A549 (cell line): ENCODE data around the gene KRT7. TPM values are rescaled to one million over a fixed set of nuclear protein-coding genes. Genes with fewer than 3 reads are reported as not detected.
A peak's percentile ranks its signal among the peaks of the same experiment; 100 is the strongest.

ENCODE experiments used
- ATOH8 ChIP-seq: fragments of 250-450 bp; sonication (Bioruptor Pico); IDR thresholded peaks from 2 replicates; pipeline ENCODE4 v1.5.0; 2020; ENCODE audit warnings: low read depth, mild to moderate bottlenecking, moderate library complexity
- CBX2 ChIP-seq: fragments of 200-600 bp; sonication (generic); IDR thresholded peaks from 2 replicates; pipeline ENCODE4 v1.6.1; 2016; ENCODE audit warnings: low read depth, mild to moderate bottlenecking, borderline replicate concordance
- CEBPB ChIP-seq, 2 experiments: fragments of >200 bp in 1 of 2; sonication (Bioruptor Twin) in 1 of 2; formaldehyde crosslinking in 1 of 2; IDR thresholded peaks; 2 replicates each; pipeline ENCODE4 v1.6.1; 2012 to 2016
- CHD2 ChIP-seq: fragments of 150-350 bp; IDR thresholded peaks from 2 replicates; pipeline ENCODE4 v1.6.1; 2014; ENCODE audit warnings: low read length; ENCODE audit not compliant: partially characterized antibody
- EP300 ChIP-seq, 2 experiments: fragments of >200 bp; sonication (Bioruptor Twin); formaldehyde crosslinking; IDR thresholded peaks; 2 replicates in 1 of 2; 3 replicates in 1 of 2; pipeline ENCODE4 v1.6.1; 2016 to 2017
- ESRRA ChIP-seq: fragments of 150-350 bp; IDR thresholded peaks from 2 replicates; pipeline ENCODE4 v1.6.1; 2014; ENCODE audit warnings: mild to moderate bottlenecking, low read length, borderline replicate concordance
- FOSB ChIP-seq: fragments of 250-450 bp; sonication (Bioruptor Pico); IDR thresholded peaks from 2 replicates; pipeline ENCODE4 v1.5.0; 2020; ENCODE audit warnings: mild to moderate bottlenecking, moderate library complexity
- FOSL2 ChIP-seq, 2 experiments: fragments of 450-650 bp in 1 of 2; fragments of >200 bp in 1 of 2; sonication (Bioruptor Twin) in 1 of 2; formaldehyde crosslinking; IDR thresholded peaks; 2 replicates each; pipeline versions ENCODE4 v1.5.0 to v1.6.1; 2016 to 2020; ENCODE audit warnings: mild to moderate bottlenecking in 1 of 2, moderate library complexity in 1 of 2
- FOXS1 ChIP-seq: fragments of 250-450 bp; sonication (Bioruptor Pico); IDR thresholded peaks from 2 replicates; pipeline ENCODE4 v1.5.0; 2020; ENCODE audit warnings: mild to moderate bottlenecking, moderate library complexity
- GATA3 ChIP-seq: IDR thresholded peaks from 2 replicates; pipeline ENCODE4 v1.6.1; 2012; ENCODE audit warnings: borderline replicate concordance
- HES2 ChIP-seq: fragments of >200 bp; sonication (Bioruptor Twin); formaldehyde crosslinking; IDR thresholded peaks from 2 replicates; pipeline ENCODE4 v1.6.1; 2016
- HOXA7 ChIP-seq: fragments of 250-450 bp; sonication (Bioruptor Pico); IDR thresholded peaks from 2 replicates; pipeline ENCODE4 v1.5.0; 2020; ENCODE audit warnings: mild to moderate bottlenecking, moderate library complexity
- HOXB5 ChIP-seq: fragments of 250-450 bp; sonication (Bioruptor Pico); IDR thresholded peaks from 2 replicates; pipeline ENCODE4 v1.5.0; 2020; ENCODE audit warnings: mild to moderate bottlenecking, moderate library complexity
- JUN ChIP-seq, 2 experiments: fragments of >200 bp; sonication (Bioruptor Twin); formaldehyde crosslinking; IDR thresholded peaks; 2 replicates in 1 of 2; 3 replicates in 1 of 2; pipeline ENCODE4 v1.6.1; 2016 to 2017
- JUNB ChIP-seq: fragments of >200 bp; sonication (Bioruptor Twin); formaldehyde crosslinking; IDR thresholded peaks from 2 replicates; pipeline ENCODE4 v1.6.1; 2016
- KDM5A ChIP-seq: fragments of 200-600 bp; sonication (generic); IDR thresholded peaks from 2 replicates; pipeline ENCODE4 v1.6.1; 2016; ENCODE audit warnings: antibody characterized with exemption, mild to moderate bottlenecking
- MYC ChIP-seq: IDR thresholded peaks from 2 replicates; pipeline ENCODE4 v1.6.1; 2012; ENCODE audit warnings: mild to moderate bottlenecking, inconsistent platforms, low read length, improper control_type of control experiment, borderline replicate concordance
- NR3C1 ChIP-seq: fragments of >200 bp; sonication (Bioruptor Twin); formaldehyde crosslinking; IDR thresholded peaks from 3 replicates; pipeline ENCODE4 v1.6.1; 2017
- RARB ChIP-seq: fragments of 250-450 bp; sonication (Bioruptor Pico); IDR thresholded peaks from 2 replicates; pipeline ENCODE4 v1.8.0; 2021; ENCODE audit warnings: mild to moderate bottlenecking, moderate library complexity
- RCOR1 ChIP-seq: fragments of 150-350 bp; IDR thresholded peaks from 2 replicates; pipeline ENCODE4 v1.6.1; 2014; ENCODE audit warnings: antibody characterized with exemption, low read length, low read depth
- REST ChIP-seq: fragments of 200-600 bp; sonication (generic); IDR thresholded peaks from 2 replicates; pipeline ENCODE4 v1.6.1; 2016; ENCODE audit warnings: antibody characterized with exemption, mild to moderate bottlenecking, moderate library complexity
- SMC3 ChIP-seq: fragments of >200 bp; sonication (Bioruptor Twin); formaldehyde crosslinking; IDR thresholded peaks from 3 replicates; pipeline ENCODE4 v1.6.1; 2018; ENCODE audit warnings: inconsistent platforms
- SREBF2 ChIP-seq: fragments of 450-650 bp; IDR thresholded peaks from 2 replicates; pipeline ENCODE4 v1.6.1; 2014; ENCODE audit warnings: mild to moderate bottlenecking, moderate library complexity
- TP53 ChIP-seq: fragments of 250-450 bp; sonication (Bioruptor Pico); IDR thresholded peaks from 2 replicates; pipeline ENCODE4 v1.5.0; 2021; ENCODE audit warnings: mild to moderate bottlenecking, moderate library complexity
- USF2 ChIP-seq: fragments of 450-650 bp; IDR thresholded peaks from 2 replicates; pipeline ENCODE4 v1.6.1; 2014; ENCODE audit warnings: antibody characterized with exemption
- ZC3H11A ChIP-seq: fragments of 450-650 bp; IDR thresholded peaks from 2 replicates; pipeline ENCODE4 v1.6.1; 2014; ENCODE audit warnings: antibody characterized with exemption, mild to moderate bottlenecking
- ZSCAN20 ChIP-seq: fragments of 250-450 bp; sonication (Bioruptor Pico); IDR thresholded peaks from 2 replicates; pipeline ENCODE4 v1.8.0; 2022; ENCODE audit warnings: mild to moderate bottlenecking, moderate library complexity
- polyA plus RNA-seq, 4 experiments: library from polyadenylated mRNA; depleted of rRNA in 3 of 4; stranded (reverse); fragments of >200 nt; fragmentation: RNase III in 1 of 4; extraction: RNeasy Plus Mini Kit Qiagen cat#74134 plus additional on column Dnase treatment in 1 of 4; gene quantifications; 2 replicates in 3 of 4; 3 replicates in 1 of 4; pipeline ENCODE4 v1.2.3, GENCODE V29; 2011 to 2017

KRT7 gene
- polyA plus RNA-seq, 2 of the 4 experiments (the other 2 are of a cell fraction), result 2,623 to 3,055 TPM

GRCh38 chr12:52191841-52192791, 40.9 kb upstream of the KRT7 start, which contains the start of gene KRT80 (continued):
- TF ChIP-seq ATOH8 (CRISPR knock-in tag), result 0 out of 2 replicates have a peak, but pooled peaks have one; percentile 29
- TF ChIP-seq EP300 (IDR thresholded peaks at IDR 0.05), result peak; percentile 80 to 86; a peak in 4 of 5 replicates
- TF ChIP-seq JUNB, result peak; percentile 94
- TF ChIP-seq REST, result no peak
- no peak for TF ChIP-seq CEBPB (IDR thresholded peaks at IDR 0.05)
- no peak for TF ChIP-seq SREBF2
- peak; percentile 51 for TF ChIP-seq TP53
- no peak for TF ChIP-seq CBX2
- TF ChIP-seq GATA3, result peak; percentile 89
- TF ChIP-seq MYC, result 0 out of 2 replicates have a peak, but pooled peaks have one; percentile 30
- no peak for TF ChIP-seq FOSB (CRISPR knock-in tag)
- TF ChIP-seq ESRRA, result no peak
- peak; percentile 94 for TF ChIP-seq JUN (IDR thresholded peaks at IDR 0.05)
- TF ChIP-seq SMC3, result no peak
- no peak for TF ChIP-seq HOXA7
- no peak for TF ChIP-seq RARB
- TF ChIP-seq ZC3H11A, result no peak
- no peak for TF ChIP-seq KDM5A
- TF ChIP-seq HES2, result no peak
- TF ChIP-seq FOSL2 (IDR thresholded peaks at IDR 0.05), result peak; percentile 97
- peak; percentile 96 for TF ChIP-seq FOSL2 (CRISPR knock-in tag; IDR thresholded peaks at IDR 0.05)
- no peak for TF ChIP-seq CHD2
- peak; percentile 47; the same call in 1 of the 2 replicates for TF ChIP-seq FOXS1 (CRISPR knock-in tag)
- TF ChIP-seq HOXB5, result peak; percentile 30; the same call in 1 of the 2 replicates
- no peak for TF ChIP-seq ZSCAN20 (CRISPR knock-in tag)
- TF ChIP-seq NR3C1, result no peak
- TF ChIP-seq RCOR1, result no peak
- peak; percentile 71 for TF ChIP-seq USF2
